Neural cell (in vitro differentiated cells): ENCODE results near the gene ASRGL1.

Experiments used
- CTCF ChIP-seq: fragments of 450-650 bp; IDR thresholded peaks from 2 replicates; pipeline ENCODE4 v1.5.1; 2014; ENCODE audit warnings: antibody characterized with exemption, mild to moderate bottlenecking, moderate library complexity; ENCODE audit not compliant: poor library complexity, severe bottlenecking
- POLR2AphosphoS5 ChIP-seq: IDR thresholded peaks from 2 replicates; pipeline ENCODE4 v1.6.1; 2012
- RAD21 ChIP-seq: fragments of 450-650 bp; conservative IDR thresholded peaks from 2 replicates; pipeline ENCODE4 v1.6.1; 2014; ENCODE audit warnings: antibody characterized with exemption, mild to moderate bottlenecking, moderate library complexity

DNA sequence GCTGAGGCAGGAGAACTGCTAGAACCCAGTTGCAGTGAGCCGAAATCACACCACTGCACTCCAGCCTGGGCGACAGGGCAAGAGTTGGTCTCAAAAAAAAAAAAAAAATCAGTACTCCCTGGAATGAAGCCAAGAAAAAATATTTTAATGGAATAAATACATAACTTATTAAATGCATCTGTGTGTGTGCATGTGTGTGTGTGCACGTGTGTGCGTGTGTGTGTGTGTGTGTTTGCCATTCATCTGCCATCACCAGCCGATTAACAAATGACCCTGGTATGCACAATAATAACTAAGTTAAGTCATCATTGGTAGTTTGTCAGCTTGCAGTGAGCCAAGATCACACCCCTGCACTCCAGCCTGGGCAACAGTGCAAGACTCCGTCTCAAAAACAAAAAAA lies 46.6 kb downstream of the ASRGL1 start:
- no peak for TF ChIP-seq CTCF
- no peak for TF ChIP-seq POLR2AphosphoS5
- no peak for TF ChIP-seq RAD21
